CD4-positive, alpha-beta T cell treated with Interleukin-6 for 4 hours (primary cell): ENCODE data around the gene TRAPPC2L.
"Not testable (repeated sequence)": the region's sequence is repeated elsewhere in the genome, so short reads cannot be mapped to it uniquely, and the experiment has no call there.

Source experiments
- DNase-seq: peaks from one replicate; pipeline ENCODE4 v3.0.0-alpha.2; 2020; ENCODE audit warnings: mixed read lengths

TRAPPC2L gene

DNA sequence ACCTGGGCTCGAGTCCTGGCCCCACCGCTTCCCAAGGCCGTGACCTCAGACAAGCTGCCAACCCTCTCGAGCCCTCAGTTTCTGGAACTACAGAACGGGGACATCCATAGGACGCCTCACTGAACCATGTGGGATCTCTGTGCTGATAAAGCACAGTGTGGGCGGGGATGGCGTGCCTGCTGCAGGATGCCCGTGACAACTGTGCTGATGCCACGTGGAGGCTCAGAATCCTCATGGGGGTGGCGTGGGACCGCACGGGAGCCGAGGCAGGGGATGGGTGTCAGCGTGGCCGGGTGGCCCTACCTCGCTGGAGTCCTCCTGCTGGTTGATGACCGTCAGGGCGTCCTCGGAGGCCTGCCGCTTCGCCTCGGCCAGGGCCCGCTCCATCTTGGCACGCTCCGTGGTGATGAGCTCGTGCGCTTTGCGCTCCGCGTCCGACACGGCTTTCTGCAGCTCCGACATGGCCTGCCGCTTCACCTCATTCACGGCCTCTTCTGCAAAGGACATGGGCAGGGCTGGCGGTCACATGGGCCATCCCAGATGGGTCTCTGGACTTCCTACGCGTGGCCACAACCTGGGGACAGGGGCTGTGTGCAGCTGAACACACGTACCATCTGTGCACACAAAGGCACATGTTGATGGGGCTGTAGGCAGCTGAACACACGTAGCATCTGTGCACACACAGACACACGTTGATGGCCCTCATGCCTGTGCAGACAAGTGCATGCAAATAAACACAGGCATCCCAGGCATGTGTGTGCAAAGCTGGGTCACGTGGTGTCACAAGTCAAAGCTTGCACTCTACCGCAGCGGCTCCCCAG lies 22.2 kb downstream of the TRAPPC2L start:
- DNase-seq, result no peak

DNA sequence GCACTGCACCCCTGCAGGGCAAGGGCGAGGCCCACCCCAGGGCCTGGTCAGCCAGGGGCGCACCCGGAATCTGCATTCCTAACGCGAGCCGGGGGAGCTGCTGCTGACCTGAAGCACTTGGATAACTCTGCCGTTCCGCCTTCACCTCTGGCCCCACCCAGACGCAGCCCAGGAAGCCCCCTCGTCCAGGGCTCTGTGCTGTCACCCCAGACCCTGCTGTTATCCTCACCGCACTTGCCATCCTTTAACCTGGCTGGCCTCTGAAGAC lies 22.8 kb downstream of the TRAPPC2L start:
- no peak for DNase-seq

GRCh38 chr16:88880226-88881006 lies 23.5 kb downstream of the TRAPPC2L start:
- DNase-seq, result no peak

- no peak for DNase-seq
These were observed 24.2 kb downstream of the TRAPPC2L start for GRCh38 chr16:88881007-88881615.

GRCh38 chr16:88881675-88882357 lies 24.9 kb downstream of the TRAPPC2L start:
- DNase-seq, result no peak

- no peak for DNase-seq
These were observed 25.6 kb downstream of the TRAPPC2L start for GRCh38 chr16:88882358-88883030.

GRCh38 chr16:88883117-88883895 lies 26.4 kb downstream of the TRAPPC2L start:
- no peak for DNase-seq

GRCh38 chr16:88883946-88884345 lies 27.0 kb downstream of the TRAPPC2L start:
- no peak for DNase-seq

DNA sequence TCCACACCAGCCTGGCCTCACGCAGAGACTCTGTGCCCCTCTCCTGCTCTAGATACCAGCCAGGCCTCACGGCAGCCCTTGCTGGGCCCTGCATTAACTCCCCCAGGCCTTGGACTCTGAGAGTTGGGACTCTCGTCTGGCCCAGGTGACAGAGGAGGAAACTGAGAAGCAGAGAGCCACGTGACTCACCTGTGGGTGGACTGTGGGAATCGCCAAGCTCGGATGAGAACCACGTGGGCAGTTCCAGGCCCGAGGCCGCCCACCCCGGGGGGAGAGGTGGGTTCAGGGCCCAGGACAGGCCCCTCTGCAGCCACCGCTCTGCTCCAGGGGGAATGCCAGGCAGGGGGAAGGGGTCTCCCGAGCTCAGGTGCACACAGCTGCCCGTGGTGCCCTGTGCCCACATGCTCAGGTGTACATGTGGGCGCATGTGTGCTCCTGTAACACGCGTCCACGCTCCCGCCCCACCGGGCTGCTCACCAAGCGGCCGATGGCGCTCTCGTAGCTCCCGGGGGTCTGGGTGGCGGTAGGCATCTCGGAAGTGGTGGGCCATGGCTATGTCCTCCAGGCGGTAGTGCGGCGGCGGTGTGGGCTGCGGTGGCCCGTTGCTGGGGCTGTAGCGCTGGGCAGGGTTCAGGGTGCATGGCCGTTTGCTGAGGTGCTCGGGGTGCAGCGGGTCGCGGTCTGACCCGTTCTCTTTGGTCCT lies 27.8 kb downstream of the TRAPPC2L start:
- no peak for DNase-seq

DNA sequence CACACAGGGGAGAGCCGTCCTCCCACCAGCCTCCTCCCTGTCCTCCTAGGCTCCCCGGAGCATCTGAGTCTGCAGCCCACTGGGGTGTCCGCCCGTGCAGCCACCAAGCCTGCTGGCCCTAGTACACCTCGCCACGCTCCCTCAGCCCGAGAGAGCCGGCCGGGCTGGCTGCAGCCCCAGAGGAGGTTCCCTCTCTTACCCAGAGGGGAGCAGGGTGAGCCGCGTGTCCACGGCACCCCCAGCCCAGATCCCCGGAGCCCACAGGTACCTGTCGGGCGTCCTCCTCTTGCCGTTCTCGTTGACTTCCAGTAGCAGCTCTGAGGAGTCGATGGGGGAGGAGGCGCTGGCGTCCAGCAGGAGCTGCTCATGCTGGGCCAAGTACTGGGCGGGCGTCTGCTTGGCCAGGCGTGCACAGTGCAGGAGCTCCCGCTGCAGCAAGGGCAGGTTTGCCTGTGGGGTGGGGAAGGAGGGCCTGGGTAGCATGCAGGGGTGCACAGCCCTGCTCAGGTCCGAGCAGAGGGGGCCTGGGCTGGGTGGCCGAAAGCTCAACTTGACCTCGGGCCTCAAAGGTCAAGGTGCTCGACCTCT lies 28.9 kb downstream of the TRAPPC2L start:
- no peak for DNase-seq

- no peak for DNase-seq
These were observed 29.5 kb downstream of the TRAPPC2L start for GRCh38 chr16:88886420-88886844.

GRCh38 chr16:88886845-88887521 lies 30.1 kb downstream of the TRAPPC2L start:
- DNase-seq, result no peak

DNA sequence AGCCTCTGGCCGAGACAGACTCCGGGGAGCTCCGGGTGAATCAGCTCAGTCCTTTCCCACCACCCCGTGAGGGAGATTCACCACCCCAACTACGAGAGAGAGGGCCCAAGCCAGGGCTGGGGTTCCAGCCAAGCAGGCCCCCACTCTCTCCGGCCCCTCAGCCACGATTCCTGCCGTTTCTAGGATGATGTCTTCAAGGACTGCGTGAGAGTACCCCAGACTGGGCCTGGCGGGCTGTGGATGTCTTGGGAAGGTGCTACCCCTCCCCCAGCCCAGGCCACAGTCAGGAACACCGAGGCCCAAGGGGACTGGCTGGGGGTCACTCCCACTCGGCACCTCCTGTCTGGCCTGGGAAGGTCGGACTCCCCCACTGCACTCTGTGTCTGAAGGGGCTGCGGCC lies 31.1 kb downstream of the TRAPPC2L start:
- no peak for DNase-seq

GRCh38 chr16:88888461-88889387 lies 31.8 kb downstream of the TRAPPC2L start:
- DNase-seq, result no peak

DNA sequence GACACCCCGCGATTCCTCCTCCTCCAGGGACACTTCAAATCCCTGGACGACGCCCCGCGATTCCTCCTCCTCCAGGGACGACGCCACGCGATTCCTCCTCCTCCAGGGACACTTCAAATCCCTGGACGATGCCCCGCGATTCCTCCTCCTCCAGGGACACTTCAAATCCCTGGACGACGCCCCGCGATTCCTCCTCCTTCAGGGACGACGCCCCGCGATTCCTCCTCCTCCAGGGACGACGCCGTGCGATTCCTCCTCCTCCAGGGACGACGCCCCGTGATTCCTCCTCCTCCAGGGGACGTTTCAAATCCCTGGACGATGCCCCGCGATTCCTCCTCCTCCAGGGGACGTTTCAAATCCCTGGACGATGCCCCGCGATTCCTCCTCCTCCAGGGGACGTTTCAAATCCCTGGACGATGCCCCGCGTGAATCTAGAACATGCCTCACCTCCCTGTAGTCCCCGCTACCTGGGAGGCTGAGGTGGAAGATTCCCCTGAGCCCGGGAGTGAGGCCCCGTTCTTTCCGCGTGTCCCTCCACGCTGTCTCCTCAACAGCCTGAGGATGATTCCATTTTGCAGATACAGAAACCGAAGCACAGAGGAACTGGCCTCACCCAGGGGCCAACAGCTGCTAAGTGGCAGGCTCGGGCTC lies 32.9 kb downstream of the TRAPPC2L start:
- not testable (repeated sequence) for DNase-seq

DNA sequence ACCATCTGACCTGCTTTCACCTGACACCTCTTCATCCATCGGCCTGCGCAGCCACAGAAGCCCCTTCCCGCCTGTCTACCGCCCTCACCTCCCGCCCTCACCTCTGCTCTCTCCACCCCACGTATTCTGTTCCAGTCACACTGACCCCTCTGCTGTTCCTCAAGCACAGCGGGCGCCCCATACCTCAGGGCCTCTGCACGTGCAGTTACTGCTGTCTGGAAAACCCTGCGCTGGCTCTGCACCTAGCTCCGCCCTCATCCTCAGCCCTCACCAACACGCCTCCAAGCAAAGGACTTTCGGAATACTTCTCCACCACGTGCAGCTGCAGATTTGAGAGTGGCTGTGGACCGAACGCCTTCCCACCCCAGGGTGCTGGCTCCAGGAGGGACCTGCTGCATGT lies 34.2 kb downstream of the TRAPPC2L start:
- no peak for DNase-seq

DNA sequence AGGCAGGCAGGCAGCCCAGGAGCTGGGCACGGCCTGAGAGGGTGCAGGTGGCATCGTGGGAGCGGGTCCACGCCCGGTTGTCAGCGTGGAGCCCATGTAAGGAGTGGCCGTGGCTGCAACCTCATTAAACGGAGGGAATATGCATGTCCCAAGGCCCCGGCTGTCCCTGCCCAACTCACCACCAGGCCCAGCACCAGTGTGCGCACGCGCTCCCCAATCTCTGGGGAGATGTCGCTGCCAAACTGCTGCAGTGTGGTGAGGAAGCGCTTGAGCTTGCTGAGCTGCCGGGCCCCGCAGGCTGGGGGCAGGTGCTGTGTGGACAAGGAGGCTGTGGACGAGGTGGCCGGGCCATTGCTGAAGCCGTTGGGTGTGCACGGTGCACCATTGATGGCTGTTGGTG lies 35.1 kb downstream of the TRAPPC2L start:
- DNase-seq, result no peak

DNA sequence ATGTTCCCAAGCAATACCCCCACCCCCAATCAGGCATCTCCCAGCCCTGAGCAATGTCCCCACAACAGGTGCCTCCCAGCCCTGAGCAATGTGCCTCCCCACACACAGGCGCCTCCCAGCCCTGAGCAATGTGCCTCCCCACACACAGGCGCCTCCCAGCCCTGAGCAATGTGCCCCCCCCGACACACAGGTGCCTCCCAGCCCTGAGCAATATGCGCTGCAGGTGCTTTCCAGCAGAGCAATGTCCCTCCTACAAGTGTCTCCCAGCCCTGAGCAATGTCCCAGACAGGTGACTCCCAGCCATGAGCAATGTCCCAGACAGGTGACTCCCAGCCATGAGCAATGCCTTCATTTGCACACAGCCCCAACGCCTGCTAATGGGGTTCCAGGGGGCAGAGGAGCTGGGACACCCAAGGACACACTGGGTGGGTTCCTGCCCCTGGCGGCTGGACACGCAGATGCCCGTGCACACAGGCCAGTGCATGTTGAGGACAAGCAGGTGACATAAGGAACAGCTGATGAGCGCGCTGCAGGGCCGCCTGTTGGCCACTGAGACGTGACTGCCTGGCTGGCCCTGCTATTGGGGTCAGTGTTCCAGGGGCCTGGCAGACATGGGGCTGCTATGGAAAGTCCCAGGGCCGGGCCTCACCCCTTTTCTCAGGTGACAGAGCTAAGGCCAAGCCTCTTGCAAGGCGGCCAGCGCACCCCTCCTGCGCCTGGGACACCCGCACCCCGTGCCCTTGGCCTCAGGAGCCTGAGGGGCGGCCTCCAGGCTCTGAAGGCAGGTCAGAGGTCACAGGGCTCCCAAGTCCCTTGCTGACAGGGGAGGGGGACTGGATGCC lies 36.4 kb downstream of the TRAPPC2L start:
- DNase-seq, result no peak
